HG02759 (cell line): Measurements from ENCODE around the gene SLC6A17.

ENCODE experiments used
- ATAC-seq: cut with Tn5 transposase; IDR thresholded peaks from one replicate; pipeline ENCODE4 v1.9.1; 2021; ENCODE audit warnings: mild to moderate bottlenecking, moderate library complexity; ENCODE audit not compliant: unreplicated experiment

Gene SLC6A17

DNA sequence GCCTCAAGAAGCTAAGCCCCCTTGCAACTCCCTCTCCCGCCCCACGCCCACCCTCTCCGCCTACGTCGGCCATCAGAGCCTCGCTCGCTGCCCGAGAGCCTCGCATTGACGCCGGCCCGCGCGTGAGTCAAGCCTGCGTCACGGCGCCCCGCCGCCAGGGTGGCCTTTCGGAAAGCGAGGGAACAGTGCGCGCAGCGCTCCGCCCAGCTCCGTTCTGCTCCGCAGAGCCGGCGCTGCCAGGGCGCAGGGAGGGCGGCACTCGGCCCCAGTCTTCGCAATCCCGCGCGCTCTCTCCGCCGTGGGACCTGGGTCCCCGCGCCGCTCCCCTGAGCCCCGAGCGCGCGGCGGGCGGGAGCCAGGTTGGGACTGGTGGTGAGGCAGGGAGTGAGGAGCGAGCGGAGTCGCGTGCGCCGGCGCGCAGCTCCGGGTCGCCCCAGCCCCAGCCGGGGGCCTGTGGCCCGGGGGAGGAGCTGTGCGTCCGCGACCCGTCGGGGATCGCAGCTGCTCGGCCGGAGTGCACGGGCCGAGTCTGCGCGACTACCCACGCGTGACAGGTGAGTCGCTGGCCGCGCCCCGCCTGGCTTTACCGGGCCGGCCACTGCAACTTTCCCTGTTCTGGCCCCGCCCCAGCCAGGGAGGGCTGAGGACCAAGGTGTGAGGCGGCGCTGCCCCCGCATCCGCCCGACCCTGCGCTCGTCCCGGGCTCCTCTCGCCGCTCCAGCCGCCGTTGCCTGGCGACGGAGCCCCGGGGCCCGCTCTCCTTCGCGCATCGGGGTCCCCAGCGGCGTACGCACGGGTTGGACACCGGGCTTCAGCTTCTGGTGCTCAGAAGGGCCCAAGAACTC, at the start of gene SLC6A17:
Gene SLC6A17, plus strand, starts transcription at position 165 of the 845 bp plus-strand sequence. CDS start 16,436 bp downstream, outside the sequence.
- no peak for ATAC-seq

DNA sequence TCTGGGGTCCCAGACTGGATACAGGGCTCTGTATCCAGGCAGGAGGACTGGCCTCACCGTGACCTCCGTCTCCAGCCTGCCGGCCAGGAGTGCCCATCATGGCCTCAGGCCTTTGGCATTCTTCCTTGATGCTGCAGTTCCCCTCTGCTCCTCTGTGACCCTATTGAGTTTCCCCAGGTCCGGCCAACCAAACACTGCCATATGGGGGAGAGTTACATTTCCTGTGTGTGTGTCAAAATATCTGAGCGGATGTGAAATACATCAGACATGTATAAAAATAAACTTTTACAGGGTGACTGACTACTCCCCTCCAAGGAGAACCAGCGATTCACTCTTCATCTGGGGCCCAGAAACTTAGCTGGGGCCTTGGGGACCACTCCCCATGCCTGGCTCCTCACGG, 48.2 kb upstream of the SLC6A17 start:
- no peak for ATAC-seq

DNA sequence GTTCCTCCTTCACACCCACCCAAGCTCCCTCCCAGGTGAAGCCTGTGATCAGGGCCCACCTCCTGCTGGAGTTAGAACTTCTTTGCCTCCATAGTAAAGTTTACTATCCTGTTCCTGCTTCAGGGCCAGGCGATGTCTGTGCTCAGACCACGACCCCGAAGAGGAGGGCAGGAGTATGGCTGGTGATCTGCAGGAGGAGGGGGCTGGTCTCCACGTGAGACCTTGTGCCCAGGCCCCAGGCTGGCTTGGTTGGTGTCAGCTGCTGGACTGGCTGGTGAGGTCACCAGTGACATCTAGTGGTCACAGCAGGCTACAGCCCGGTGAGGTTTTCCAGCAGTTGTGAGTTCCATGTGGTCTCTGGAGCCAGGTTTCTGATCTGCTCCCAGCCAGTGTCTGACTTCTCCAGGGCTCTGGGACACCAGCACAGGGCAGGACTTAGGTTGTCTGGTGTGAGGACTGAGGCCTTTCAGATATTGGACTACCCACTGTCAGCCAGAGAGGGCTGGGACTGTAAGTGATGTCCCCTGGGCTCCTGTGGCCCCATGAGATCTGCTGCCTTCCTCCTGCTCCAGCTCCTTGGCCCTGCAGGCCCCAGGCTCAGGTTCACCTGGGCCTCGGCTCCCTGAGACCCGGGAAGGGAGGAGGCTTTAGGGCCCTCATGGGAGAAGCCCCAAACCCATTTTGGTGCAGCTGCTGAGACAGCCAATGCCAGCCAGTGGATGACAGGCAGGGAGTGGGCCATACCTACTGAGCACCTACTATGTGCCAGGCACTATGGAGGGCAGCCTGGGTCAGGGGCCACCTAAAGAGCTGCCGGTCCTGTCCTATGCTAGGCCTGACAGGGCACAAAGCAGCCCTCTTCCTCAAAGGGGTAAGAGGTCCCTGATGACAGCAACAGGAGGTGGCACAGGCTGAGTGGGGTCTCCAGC, 44.0 kb upstream of the SLC6A17 start:
- ATAC-seq: peak; percentile 69

DNA sequence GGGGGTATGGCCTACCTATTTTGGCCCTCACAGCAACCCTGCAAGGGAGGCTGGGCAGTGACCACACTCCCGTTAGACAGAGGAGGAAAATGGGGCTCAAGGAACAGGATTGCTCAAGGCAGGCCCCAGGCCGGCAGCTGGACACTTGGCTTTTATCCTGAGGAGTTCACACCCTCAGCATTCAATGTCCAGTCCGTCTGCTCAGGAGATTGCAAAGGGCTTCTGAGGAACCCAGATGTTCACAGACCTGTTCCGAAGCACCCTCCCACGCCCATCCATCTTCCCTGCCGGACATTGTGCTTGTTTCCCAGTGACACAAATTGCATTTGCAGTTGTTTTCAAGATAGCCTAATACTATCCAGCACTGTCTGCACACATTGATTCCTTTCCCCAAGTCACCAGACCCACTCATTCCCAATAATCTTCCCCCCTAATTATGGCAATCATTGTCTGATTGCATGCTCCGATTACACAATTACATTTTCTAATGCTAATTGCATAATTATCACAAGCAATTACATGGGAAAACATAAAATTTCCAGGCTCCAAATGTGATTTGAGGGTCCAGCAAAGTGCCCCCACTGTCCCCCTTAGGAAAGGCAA, 42.3 kb upstream of the SLC6A17 start:
- no peak for ATAC-seq

DNA sequence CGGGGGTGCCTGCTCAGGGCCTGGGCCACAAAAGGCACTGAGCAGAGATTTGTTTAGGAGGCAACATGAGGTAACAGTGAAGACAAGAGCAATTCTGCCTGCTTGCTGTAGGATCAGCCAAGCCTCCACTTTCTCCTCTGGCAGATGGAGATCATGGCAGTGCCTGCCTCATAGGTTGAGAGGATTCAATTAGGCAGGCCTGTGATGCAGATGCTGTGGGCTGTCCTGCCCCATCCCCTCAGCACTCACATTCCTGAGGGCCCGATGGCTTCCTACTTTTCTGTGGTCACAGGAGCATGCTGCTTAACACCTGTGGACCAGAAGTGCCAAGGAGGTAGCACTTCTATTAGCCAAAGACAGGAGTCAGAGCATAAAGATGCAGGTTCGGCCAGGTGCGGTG, 39.2 kb upstream of the SLC6A17 start:
- ATAC-seq: no peak

DNA sequence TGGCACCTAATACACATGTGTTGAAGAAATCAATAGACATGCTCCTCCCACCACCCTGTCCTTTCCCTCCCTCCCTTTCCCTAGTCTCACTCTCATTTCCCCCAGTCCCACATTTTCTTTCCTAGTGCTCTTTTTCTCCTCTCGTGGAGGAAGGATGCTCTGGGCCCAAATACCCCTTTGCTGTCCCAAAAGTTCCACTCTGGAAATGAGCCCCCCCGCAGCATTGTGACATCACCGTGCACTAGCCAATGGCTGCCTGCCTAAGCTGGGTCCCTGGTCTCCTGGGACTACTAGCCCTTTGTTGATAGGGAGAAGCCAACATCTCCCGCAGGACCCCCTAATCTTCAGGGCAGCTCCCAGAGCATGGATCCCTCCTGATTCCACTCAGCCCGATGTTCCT, 38.2 kb upstream of the SLC6A17 start, which contains the start of gene UBL4B:
Gene UBL4B, plus strand, starts transcription at position 301 of the 400 bp plus-strand sequence. Its CDS starts 92 bp downstream, at position 393.
- ATAC-seq: no peak

DNA sequence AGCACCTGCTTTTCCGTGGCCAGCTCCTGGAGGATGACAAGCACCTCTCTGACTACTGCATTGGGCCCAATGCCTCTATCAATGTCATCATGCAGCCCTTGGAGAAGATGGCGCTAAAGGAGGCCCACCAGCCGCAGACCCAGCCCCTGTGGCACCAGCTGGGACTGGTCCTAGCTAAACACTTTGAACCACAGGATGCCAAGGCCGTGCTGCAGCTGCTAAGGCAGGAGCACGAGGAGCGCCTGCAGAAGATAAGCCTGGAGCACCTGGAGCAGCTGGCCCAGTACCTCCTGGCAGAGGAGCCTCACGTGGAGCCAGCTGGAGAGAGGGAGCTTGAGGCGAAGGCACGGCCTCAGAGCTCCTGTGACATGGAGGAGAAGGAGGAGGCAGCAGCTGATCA, 37.6 kb upstream of the SLC6A17 start:
- no peak for ATAC-seq

DNA sequence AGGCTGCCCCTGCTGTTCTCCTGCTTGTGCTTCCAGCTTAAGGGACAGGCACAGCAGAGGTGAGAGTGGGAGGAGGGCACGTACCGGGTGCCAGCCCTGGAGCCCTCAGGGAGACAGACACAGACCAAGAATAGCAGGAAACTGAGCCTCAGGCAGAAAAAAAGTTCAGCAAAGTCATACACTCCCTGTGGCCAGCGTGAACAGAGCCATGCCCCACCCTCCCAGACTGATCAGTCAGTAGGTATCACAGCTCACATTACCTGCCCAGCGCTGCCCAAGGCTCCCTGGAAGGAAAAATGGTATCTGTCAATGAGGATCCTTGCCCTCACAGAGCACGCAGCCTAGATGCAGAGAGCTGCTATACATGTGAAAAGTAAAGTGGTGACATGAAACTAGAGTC, 36.7 kb upstream of the SLC6A17 start:
- ATAC-seq: no peak

DNA sequence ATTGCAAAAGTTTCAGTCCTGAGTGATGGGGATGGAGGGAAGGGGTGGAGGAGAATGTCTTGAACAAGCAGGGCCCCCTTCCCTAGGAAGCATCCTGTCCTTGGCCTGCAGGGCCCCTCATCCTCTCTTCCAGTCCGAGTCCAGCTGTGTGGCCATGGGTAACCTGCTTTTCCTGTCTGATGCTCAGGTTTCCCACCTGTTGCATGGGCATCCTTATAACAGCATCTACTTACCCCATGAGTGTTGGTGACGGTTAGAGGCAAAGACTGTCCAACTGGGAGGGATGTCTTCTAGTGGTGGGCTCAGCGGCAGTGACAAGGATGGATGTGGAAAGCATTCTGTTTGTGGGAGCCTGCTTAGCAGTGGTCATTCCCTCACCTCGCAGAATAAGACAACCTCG, 36.1 kb upstream of the SLC6A17 start:
- ATAC-seq: no peak

DNA sequence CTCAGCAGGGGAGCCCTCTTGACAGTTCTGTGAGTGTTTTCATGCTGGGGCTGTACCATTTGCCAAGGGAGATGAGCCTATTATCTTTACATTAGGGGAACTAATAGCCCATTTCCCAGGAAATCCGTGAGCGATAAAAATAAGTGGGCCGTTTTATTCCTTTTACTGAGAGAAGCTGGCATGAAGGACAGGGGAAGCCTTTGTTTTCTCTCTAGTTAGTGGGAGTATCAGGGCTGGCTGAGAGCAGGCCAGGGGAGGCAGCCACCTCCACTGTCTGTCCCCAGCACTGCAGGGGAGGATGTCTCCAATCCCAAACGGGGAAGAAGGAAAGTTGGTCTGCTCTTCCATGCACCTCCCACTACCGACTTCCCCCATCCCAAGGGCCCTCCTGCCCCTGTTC, 35.5 kb upstream of the SLC6A17 start:
- ATAC-seq: no peak

DNA sequence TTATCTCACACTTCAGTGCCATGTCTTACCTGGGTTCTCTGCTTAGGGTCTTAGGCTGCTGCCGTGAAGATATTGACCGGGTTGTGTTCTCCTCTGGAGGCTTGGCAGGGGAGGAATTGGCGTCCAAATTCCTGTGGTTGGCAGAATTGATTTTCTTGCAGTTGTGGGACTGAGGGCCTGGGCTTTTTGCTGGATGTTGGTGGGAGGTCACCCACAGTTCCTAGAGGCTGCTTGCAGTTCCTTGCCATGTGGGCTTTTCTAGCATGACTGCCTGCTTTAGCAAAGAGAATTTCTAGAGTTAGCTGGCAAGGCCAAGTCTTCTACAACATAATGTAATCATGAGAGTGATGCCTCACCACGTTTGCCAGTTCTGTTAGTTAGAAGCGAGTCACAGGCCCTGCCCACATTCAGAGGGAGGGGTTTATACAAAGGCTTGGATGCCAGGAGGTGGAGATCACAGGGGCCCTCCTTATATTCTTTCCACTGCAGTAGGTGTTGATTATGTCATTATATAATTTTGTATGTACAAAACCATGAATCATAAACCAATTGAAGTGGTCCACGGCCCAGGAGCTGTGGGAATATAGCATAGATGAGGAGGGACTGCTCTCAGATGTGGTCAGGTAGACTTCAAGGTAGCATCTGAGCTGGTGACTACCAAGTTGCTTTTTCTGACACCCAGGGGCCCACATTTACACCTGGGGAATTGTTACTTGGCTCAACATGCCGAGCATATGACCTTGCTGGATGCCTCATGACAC, 31.5 kb upstream of the SLC6A17 start:
- no peak for ATAC-seq

DNA sequence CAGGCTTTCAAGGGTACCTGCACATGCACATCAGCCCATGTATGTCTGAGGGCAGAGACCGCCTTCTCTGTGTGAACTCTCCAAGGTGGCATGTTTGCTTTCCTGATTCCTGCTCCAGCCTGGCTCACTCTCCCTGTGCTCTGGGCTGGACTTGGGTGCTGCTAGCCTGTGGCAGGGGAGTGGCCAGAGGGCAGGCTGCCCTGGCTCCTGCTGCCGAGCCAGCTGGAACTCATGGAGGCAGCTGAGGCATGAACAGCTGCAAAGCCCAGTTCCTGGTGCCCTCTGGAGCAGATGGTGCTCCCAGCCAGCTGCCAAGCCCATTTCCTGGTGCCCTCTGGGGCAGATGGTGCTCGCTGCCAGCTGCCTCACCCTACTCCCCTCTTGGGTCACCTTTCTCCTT, 30.5 kb upstream of the SLC6A17 start:
- no peak for ATAC-seq

DNA sequence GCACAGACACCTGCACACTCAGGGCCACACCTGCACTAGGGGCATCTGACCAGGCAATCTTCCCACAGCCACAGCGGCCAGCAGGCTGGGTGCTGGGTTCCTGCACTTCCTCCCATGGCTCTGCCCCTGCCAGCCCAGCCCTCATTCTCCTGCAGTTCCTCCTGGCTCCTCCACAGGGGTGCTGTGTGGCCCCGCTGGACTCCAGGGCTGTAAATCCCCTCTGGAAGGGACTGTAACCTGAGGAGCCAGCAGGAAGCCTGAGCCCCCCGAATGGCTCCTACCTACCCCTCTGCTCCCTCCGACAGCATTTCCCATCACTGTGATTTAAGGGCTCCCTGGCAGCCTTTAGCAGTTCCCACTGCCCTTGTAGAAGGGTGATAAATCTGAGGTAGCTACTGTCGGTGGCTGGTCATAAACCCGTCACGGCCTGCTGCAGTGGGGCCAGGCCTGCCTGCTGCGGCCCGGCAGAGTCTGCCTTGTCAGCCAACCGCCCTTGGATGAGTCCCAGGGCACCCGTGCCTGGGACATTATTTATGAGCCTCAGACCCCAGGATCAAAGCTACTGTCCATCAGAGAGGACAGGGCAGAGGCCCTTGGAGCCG, 29.2 kb upstream of the SLC6A17 start:
- no peak for ATAC-seq

DNA sequence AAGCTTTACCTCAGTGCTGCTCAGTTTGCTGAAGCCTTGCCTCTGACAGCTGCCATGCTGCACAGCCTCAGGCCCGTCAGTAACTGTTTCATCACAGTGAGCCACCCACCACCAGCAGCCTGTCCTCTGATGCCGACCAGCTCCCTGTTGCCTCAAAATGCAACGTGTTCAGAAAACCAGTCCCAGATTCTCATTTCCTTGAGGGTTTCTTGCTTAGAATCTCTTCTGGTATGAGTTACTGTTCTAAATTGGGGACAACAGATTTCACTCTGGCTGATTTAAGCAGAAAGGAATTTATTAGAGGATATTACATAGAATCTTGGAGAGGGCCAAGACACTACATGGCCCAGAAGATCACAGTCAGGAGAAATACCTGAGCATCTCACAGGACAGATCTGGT, 27.1 kb upstream of the SLC6A17 start:
- ATAC-seq: no peak

DNA sequence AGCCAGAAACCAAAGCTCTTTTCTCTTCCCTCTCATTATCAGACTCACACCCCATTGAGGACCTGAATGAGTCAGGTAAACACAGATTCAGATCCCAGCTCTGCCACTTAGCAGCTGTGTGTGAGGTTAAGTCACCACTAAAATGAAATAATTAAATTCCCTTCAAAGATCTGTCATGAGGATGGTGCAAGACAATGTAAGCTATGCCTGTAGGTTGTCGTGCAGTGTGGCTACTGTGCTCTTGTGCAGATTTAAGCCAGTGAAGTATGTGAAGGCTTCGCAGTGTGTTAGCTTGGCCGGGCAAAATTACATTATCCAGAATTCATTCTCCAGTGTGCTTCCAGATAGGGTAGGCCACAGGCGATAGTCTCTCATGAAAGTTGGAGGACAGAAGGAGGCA, 24.5 kb upstream of the SLC6A17 start:
- no peak for ATAC-seq

DNA sequence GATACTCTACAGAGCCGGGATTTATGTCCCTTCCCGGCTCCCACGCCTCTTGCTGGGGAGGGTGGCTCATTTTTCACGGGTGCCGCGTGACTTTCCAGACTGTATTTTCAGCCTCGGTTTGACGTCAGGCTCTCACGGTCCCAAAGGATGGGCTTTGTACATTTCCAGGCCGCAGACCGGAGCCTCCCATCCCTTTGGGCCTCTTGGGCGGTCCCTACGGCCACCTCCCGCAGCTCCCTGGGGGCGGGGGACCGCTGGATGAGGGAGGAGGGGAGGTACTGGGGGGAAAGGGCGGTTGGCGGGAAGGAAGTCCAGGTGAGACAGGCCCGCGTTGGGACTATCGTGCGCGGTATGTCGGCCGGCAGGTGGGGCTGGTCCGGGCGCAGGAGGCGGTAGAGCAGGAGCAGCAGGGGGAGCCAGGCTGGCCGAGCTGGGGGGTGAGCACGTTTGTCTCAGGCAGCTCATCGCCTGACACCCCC, 20.1 kb upstream of the SLC6A17 start:
- ATAC-seq: no peak

DNA sequence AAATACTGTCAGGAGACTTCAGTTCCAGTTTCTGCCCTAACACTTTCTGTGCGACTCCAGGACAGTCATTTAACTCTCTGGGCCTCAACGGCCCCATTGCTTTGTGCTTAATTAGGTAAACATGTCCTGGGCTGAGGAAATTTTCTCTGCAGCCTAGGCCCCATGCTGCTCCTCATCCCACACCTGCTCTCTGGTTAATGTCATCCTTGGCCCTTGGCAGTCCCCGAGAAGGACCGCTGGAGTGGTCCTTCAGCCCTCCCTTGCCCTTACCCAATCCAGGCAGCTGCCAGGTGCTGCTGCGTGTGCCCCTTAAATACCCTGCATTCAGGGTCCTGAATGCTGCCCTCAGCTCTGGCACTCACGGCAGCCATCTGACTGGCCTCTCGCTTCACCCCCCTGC, 19.3 kb upstream of the SLC6A17 start:
- ATAC-seq: no peak

DNA sequence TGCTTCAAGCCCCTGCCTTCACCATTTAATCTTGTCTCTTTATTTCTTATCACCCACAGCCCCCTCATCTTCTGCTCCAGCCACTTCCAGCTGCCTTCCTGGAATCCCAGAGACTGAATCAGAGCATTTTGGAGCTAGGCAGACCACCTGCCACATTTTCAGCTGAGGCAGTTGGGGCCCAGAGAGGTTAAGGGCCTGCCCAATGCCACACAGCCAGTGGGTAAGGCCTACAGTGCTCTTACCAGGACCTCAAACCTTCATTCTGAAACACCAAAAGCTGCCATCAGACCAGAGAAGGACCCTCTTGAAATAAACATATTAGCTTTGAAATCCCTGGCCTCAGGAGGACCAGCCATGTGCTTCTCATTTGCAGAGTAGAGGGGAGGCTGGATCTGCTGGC, 17.6 kb upstream of the SLC6A17 start:
- ATAC-seq: no peak

DNA sequence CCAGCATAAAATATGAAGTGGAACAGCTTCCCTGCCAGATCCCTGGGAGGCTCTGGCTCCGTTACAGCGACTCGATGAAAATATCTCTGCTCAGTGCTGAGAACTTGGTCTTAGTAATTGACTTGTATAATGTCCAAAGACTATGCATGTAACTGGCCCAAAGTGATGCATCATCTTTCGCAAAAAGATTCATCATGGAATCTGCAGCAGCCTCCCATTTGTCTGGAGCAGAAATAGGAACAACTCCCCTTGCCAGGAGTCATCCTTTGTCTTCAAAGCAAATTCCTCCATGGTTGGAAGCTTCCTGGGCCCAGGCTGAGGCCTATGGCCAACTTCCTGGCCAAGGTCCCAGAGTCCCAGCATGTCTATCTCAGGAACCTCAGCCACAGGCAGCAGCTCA, 16.9 kb upstream of the SLC6A17 start:
- no peak for ATAC-seq

DNA sequence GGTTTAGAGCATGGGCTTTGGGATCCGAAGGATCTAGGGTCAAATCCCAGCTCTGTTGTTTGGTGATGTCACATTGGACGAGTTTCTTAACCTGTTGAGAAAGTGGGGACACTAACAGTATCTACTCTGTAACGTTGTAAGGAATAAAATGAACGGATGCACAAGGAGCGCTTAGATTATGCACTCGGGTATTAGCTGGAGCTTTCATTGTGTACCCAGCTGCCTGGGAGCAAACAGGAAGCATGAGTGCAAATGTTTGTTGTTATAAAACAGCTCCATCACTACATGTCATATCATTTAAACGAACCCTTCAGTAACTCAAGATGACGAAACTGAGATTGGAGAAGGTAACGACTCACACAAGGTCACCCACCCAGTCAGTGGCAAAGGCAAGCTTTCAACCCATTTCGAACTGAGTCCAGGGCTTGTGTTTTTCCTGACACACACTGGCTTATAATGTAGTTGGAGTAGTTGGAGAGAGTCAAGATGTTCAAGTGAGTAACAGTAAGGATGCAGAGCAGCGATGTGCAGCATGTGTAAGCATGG, 16.2 kb upstream of the SLC6A17 start:
- no peak for ATAC-seq
